ENCODE data around the gene GLP1R.

GLP1R gene

DNA sequence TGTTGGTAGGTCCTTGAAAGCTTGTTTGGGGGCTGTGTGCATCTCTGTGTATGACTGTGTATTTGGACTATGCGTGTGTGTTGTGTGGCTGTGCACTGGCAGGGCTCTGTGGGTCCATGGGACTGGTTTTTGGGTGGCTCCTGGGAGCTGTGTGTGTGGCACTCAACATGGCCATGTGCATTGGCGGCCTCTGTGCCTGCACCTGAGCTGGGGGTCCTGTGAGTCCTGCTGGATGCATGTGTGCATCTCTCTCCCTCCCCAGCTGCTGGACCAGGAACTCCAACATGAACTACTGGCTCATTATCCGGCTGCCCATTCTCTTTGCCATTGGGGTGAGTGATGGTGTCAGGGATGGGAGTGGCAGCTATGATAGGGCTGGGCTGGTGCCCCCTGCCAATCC is 30.1 kb downstream of the GLP1R start:
- Histone ChIP-seq H3K4ac (ENCODE audit: low read length) (no peak overlapping the region), H3K27me3 (ENCODE audit: control insufficient read depth in 3 of 3, insufficient read depth in 3 of 3, low read depth in 1 of 3, low read length in 3 of 3) (peaks cover 0 to 10% (median 0%) of the 10 kb centered on the region in 3 experiments), H3K14ac (ENCODE audit: low read length) (no peak overlapping the region), H2AFZ (ENCODE audit: low read length) (no peak overlapping the region), H3K18ac (ENCODE audit: low read length) (no peak overlapping the region), H2BK120ac (ENCODE audit: low read depth, low read length) (no peak overlapping the region), H3K79me1 (ENCODE audit: low read depth, low read length) (no peaks in the 10 kb centered on the region), H2BK5ac (ENCODE audit: low read length) (no peak overlapping the region), H3K36me3 (replicated peaks in 1 of 2; ENCODE audit: control insufficient read depth in 2 of 2, insufficient read depth in 2 of 2, low read length in 2 of 2) (no peaks in the 10 kb centered on the region), H2BK15ac (ENCODE audit: low read length) (no peak overlapping the region), H3K27ac (replicated peaks; ENCODE audit: low read length) (no peak overlapping the region), H3K4me1 (ENCODE audit: control insufficient read depth in 2 of 2, insufficient read depth in 1 of 2, low read depth in 1 of 2, low read length in 2 of 2) (peaks cover 4 to 8% of the 10 kb centered on the region in 2 donors), H3K4me2 (ENCODE audit: insufficient read depth, low read length, poor library complexity, severe bottlenecking) (no peak overlapping the region), H3K4me3 (ENCODE audit: low read length in 2 of 2) (no peak overlapping the region), H3K9me3 (replicated peaks in 1 of 2; ENCODE audit: control insufficient read depth in 2 of 2, insufficient read depth in 1 of 2, low read depth in 1 of 2, low read length in 2 of 2) (no peaks in the 10 kb centered on the region), H3K23ac (ENCODE audit: low read depth, low read length, poor library complexity) (peak overlapping the region; percentile 58), H4K91ac (ENCODE audit: low read depth, low read length, poor library complexity) (no peak overlapping the region), H2BK12ac (ENCODE audit: low read length) (no peak overlapping the region), H4K8ac (ENCODE audit: low read depth, low read length) (no peak overlapping the region), H3K9ac (ENCODE audit: low read depth, low read length, poor library complexity) (no peak overlapping the region), H2AK5ac (ENCODE audit: low read depth, low read length) (no peak overlapping the region)
- no CpG with 5 or more reads among the region's 3 CpGs for WGBS, 2 donors (ENCODE audit: extremely low coverage in 2 of 2, insufficient read length in 2 of 2, insufficient replicate concordance in 1 of 2)
- no peak for DNase-seq (ENCODE audit: low spot score)

DNA sequence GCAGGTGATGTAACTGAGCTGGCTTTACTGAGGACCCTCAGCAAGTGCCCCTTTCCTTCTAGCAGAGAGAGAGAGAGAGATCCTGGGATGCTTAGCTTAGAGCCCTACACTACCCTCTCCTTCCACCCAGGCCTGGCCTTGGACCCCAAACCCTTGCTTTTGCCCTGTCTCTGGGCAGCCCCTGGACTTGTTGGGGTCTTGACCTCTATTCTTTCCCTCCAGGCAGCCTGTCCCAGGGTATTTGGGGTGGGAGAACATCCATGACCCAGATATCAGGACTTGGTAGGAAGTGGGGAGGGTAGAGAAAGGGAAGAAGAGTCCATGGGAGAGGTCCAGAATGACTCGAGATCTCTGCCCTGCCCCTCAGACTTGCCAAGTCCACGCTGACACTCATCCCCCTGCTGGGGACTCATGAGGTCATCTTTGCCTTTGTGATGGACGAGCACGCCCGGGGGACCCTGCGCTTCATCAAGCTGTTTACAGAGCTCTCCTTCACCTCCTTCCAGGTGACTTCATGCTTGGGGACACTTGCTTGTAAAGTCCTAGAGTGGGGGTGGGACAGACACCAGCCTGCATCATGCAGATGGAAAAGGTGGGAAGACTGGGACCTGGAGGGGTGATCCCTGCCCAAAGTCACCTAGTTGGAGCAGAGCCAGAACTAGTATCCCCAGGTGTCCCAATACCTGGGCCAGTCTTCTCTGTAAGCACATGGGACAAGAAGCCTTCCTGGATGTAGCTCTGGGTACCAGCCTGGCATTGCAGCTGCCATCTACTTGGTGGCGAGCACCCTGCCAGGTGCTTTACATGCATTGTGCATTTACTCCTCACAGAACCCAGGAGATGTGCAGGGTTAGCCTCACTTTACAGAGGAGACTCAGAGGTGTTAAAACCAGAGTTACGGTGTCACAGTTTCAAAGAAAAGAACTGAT is 30.9 kb downstream of the GLP1R start:
- H2BK15ac ChIP-seq (ENCODE audit: low read length), result no peak overlapping the region
- no peak overlapping the region for H3K27ac ChIP-seq (replicated peaks; ENCODE audit: low read length)
- no peak overlapping the region for H4K91ac ChIP-seq (ENCODE audit: low read depth, low read length, poor library complexity)
- no peaks in the 10 kb centered on the region for H3K79me1 ChIP-seq (ENCODE audit: low read depth, low read length)
- H3K4me3 ChIP-seq (ENCODE audit: low read length in 2 of 2), result no peak overlapping the region
- no peak overlapping the region for H4K8ac ChIP-seq (ENCODE audit: low read depth, low read length)
- H3K4me1 ChIP-seq (ENCODE audit: control insufficient read depth in 2 of 2, insufficient read depth in 1 of 2, low read depth in 1 of 2, low read length in 2 of 2), result peaks cover 4 to 6% of the 10 kb centered on the region in 2 donors
- H2AK5ac ChIP-seq (ENCODE audit: low read depth, low read length), result no peak overlapping the region
- no peak for DNase-seq (ENCODE audit: low spot score)
- H3K36me3 ChIP-seq (replicated peaks in 1 of 2; ENCODE audit: control insufficient read depth in 2 of 2, insufficient read depth in 2 of 2, low read length in 2 of 2), result no peaks in the 10 kb centered on the region
- no peak overlapping the region for H3K4ac ChIP-seq (ENCODE audit: low read length)
- H2AFZ ChIP-seq (ENCODE audit: low read length), result no peak overlapping the region
- peaks cover 0 to 13% (median 0%) of the 10 kb centered on the region in 3 experiments for H3K27me3 ChIP-seq (ENCODE audit: control insufficient read depth in 3 of 3, insufficient read depth in 3 of 3, low read depth in 1 of 3, low read length in 3 of 3)
- H3K9ac ChIP-seq (ENCODE audit: low read depth, low read length, poor library complexity), result no peak overlapping the region
- no peak overlapping the region for H3K23ac ChIP-seq (ENCODE audit: low read depth, low read length, poor library complexity)
- H2BK120ac ChIP-seq (ENCODE audit: low read depth, low read length), result no peak overlapping the region
- no CpG with 5 or more reads among the region's 8 CpGs for WGBS, 2 donors (ENCODE audit: extremely low coverage in 2 of 2, insufficient read length in 2 of 2, insufficient replicate concordance in 1 of 2)
- H2BK5ac ChIP-seq (ENCODE audit: low read length), result no peak overlapping the region
- H3K4me2 ChIP-seq (ENCODE audit: insufficient read depth, low read length, poor library complexity, severe bottlenecking), result no peak overlapping the region
- H3K9me3 ChIP-seq (replicated peaks in 1 of 2; ENCODE audit: control insufficient read depth in 2 of 2, insufficient read depth in 1 of 2, low read depth in 1 of 2, low read length in 2 of 2), result no peaks in the 10 kb centered on the region
- no peak overlapping the region for H3K14ac ChIP-seq (ENCODE audit: low read length)
- H2BK12ac ChIP-seq (ENCODE audit: low read length), result no peak overlapping the region
- H3K18ac ChIP-seq (ENCODE audit: low read length), result no peak overlapping the region

DNA sequence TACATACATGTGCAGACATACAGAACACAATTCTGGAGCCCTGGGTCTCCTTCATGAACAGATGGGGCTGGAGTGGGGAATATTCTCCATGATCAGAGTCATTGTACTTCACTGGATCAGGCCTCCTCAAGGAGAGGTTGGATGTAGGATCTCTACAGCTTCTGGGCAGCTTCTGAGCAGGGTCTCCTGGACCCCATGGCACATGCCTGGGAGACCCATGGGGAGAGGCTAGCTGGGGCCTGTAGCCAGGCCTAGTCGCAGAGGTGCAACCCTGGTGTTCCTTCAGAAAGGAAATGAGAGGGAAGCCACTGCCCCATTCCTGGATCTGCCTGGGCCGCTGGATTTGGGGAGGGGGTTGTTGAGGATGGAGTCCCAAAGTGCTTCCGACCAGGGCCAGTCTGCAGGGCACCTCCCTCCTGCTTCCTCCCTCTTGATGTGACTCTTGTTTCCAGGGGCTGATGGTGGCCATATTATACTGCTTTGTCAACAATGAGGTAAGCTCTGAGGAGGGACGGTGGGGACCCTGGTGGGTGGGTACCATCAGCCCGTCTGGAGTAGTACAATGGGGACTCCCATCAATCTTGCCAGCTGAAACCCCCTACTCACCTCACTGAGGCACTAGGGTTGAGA is 31.8 kb downstream of the GLP1R start:
- H4K8ac ChIP-seq (ENCODE audit: low read depth, low read length), result no peak overlapping the region
- H3K27ac ChIP-seq (replicated peaks; ENCODE audit: low read length), result no peak overlapping the region
- no peak for DNase-seq (ENCODE audit: low spot score)
- H3K4me2 ChIP-seq (ENCODE audit: insufficient read depth, low read length, poor library complexity, severe bottlenecking), result no peak overlapping the region
- peaks cover 0 to 19% (median 0%) of the 10 kb centered on the region in 3 experiments for H3K27me3 ChIP-seq (ENCODE audit: control insufficient read depth in 3 of 3, insufficient read depth in 3 of 3, low read depth in 1 of 3, low read length in 3 of 3)
- H2AFZ ChIP-seq (ENCODE audit: low read length), result no peak overlapping the region
- no peaks in the 10 kb centered on the region for H3K9me3 ChIP-seq (replicated peaks in 1 of 2; ENCODE audit: control insufficient read depth in 2 of 2, insufficient read depth in 1 of 2, low read depth in 1 of 2, low read length in 2 of 2)
- H3K36me3 ChIP-seq (replicated peaks in 1 of 2; ENCODE audit: control insufficient read depth in 2 of 2, insufficient read depth in 2 of 2, low read length in 2 of 2), result no peaks in the 10 kb centered on the region
- no peak overlapping the region for H3K4ac ChIP-seq (ENCODE audit: low read length)
- no peak overlapping the region for H2BK12ac ChIP-seq (ENCODE audit: low read length)
- no peak overlapping the region for H3K23ac ChIP-seq (ENCODE audit: low read depth, low read length, poor library complexity)
- H3K14ac ChIP-seq (ENCODE audit: low read length), result no peak overlapping the region
- H3K4me3 ChIP-seq (ENCODE audit: low read length in 2 of 2), result no peak overlapping the region
- no peak overlapping the region for H2AK5ac ChIP-seq (ENCODE audit: low read depth, low read length)
- no CpG with 5 or more reads among the region's 5 CpGs for WGBS, 2 donors (ENCODE audit: extremely low coverage in 2 of 2, insufficient read length in 2 of 2, insufficient replicate concordance in 1 of 2)
- no peak overlapping the region for H2BK120ac ChIP-seq (ENCODE audit: low read depth, low read length)
- H3K9ac ChIP-seq (ENCODE audit: low read depth, low read length, poor library complexity), result no peak overlapping the region
- H2BK15ac ChIP-seq (ENCODE audit: low read length), result no peak overlapping the region
- H4K91ac ChIP-seq (ENCODE audit: low read depth, low read length, poor library complexity), result no peak overlapping the region
- no peak overlapping the region for H3K18ac ChIP-seq (ENCODE audit: low read length)
- no peak overlapping the region for H2BK5ac ChIP-seq (ENCODE audit: low read length)
- H3K4me1 ChIP-seq (ENCODE audit: control insufficient read depth in 2 of 2, insufficient read depth in 1 of 2, low read depth in 1 of 2, low read length in 2 of 2), result peaks cover 1 to 2% of the 10 kb centered on the region in 2 donors
- no peaks in the 10 kb centered on the region for H3K79me1 ChIP-seq (ENCODE audit: low read depth, low read length)

DNA sequence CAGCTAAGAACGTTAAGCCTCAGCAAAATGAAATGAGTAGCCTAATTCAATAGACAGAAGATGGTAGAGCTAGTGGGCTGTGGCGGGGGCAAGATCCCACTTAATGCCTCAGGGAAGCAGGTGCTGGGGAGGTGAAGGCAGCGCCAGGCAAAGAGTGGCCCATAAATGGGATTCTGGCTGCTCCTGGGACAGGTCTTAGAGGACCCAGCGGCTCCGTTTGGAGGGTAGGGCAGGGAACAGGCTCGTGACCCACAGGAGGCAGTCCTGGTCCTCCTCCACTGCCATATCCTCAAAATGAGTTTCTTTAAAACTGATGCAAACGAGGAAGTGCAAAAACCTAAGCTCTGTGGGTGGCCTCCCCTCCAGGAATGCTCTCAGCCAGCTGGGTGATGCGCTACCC is 33.7 kb downstream of the GLP1R start:
- Histone ChIP-seq H3K36me3 (replicated peaks in 1 of 2; ENCODE audit: control insufficient read depth in 2 of 2, insufficient read depth in 2 of 2, low read length in 2 of 2) (no peaks in the 10 kb centered on the region), H3K4me1 (ENCODE audit: control insufficient read depth in 2 of 2, insufficient read depth in 1 of 2, low read depth in 1 of 2, low read length in 2 of 2) (peaks cover 0 to 3% of the 10 kb centered on the region in 2 donors), H4K91ac (ENCODE audit: low read depth, low read length, poor library complexity) (no peak overlapping the region), H3K27me3 (ENCODE audit: control insufficient read depth in 3 of 3, insufficient read depth in 3 of 3, low read depth in 1 of 3, low read length in 3 of 3) (peaks cover 0 to 34% (median 0%) of the 10 kb centered on the region in 3 experiments), H3K4me3 (ENCODE audit: low read length in 2 of 2) (no peak overlapping the region), H3K14ac (ENCODE audit: low read length) (no peak overlapping the region), H3K79me1 (ENCODE audit: low read depth, low read length) (no peaks in the 10 kb centered on the region), H3K9me3 (replicated peaks in 1 of 2; ENCODE audit: control insufficient read depth in 2 of 2, insufficient read depth in 1 of 2, low read depth in 1 of 2, low read length in 2 of 2) (no peaks in the 10 kb centered on the region), H3K4me2 (ENCODE audit: insufficient read depth, low read length, poor library complexity, severe bottlenecking) (no peak overlapping the region), H3K18ac (ENCODE audit: low read length) (peak overlapping the region; percentile 49), H2AK5ac (ENCODE audit: low read depth, low read length) (no peak overlapping the region), H3K27ac (replicated peaks; ENCODE audit: low read length) (no peak overlapping the region), H2BK120ac (ENCODE audit: low read depth, low read length) (no peak overlapping the region), H3K23ac (ENCODE audit: low read depth, low read length, poor library complexity) (peak overlapping the region; percentile 59), H2BK15ac (ENCODE audit: low read length) (no peak overlapping the region), H2BK5ac (ENCODE audit: low read length) (no peak overlapping the region), H2AFZ (ENCODE audit: low read length) (no peak overlapping the region), H3K4ac (ENCODE audit: low read length) (no peak overlapping the region), H4K8ac (ENCODE audit: low read depth, low read length) (no peak overlapping the region), H2BK12ac (ENCODE audit: low read length) (no peak overlapping the region), H3K9ac (ENCODE audit: low read depth, low read length, poor library complexity) (peak overlapping the region; percentile 3)
- DNase-seq (ENCODE audit: low spot score), result no peak
- no CpG with 5 or more reads among the region's 8 CpGs for WGBS, 2 donors (ENCODE audit: extremely low coverage in 2 of 2, insufficient read length in 2 of 2, insufficient replicate concordance in 1 of 2)
